Activated CD8-positive, alpha-beta memory T cell treated with anti-CD3 and anti-CD28 coated beads for 4 hours (primary cell): ENCODE results near the gene RCE1.

Experiments
- DNase-seq, 2 donors: peaks; one replicate each; pipeline ENCODE4 v3.0.0-alpha.2; 2020; ENCODE audit warnings: low read depth in 2 of 2

The RCE1 gene

GRCh38 chr11:66868726-66869566, 25.7 kb downstream of the RCE1 start:
- DNase-seq = peak; percentile 52 to 70

GRCh38 chr11:66869567-66869870, 26.3 kb downstream of the RCE1 start:
- no peak for DNase-seq

DNA sequence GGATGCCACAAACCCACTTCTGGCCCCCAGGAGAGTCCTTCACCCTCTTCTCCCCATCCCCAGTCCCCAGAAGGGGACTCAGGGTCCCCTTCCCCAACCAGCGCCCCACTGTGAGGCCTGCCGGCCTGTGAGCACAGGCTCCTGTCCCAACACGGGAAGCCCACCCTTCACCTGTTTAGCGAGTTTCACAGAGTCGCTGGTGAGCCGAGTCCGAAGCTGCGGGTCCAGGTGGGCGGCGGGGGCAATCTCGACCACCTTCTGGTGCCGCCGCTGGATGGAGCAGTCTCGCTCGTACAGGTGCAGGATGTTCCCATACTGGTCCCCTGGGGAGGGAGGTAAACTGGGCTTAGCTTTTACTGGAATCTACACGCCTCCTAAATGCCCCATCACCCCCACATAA, 26.9 kb downstream of the RCE1 start:
- no peak for DNase-seq

- DNase-seq = no peak
Measured at GRCh38 chr11:66870616-66871520, 27.6 kb downstream of the RCE1 start.

- DNase-seq = no peak
Measured at GRCh38 chr11:66871521-66871901, 28.3 kb downstream of the RCE1 start.

DNA sequence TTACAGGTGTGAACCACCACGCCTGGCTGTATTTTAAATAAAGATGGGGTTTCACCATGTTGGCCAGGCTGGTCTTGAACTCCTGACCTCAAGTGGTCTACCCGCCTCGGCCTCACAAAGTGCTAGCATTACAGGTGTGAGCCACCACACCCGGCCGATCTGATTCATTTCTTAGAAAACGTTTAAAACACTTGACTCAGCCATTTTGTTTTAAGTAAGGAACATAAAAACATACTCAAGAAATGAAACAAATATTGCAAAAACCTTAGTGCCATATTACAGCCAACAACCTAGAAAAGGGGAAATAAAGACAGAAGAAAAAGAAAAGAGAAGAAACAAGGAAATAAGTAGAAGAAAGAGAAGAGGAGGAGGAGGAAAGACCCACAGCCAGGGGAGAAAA, 31.0 kb downstream of the RCE1 start:
- no peak for DNase-seq

DNA sequence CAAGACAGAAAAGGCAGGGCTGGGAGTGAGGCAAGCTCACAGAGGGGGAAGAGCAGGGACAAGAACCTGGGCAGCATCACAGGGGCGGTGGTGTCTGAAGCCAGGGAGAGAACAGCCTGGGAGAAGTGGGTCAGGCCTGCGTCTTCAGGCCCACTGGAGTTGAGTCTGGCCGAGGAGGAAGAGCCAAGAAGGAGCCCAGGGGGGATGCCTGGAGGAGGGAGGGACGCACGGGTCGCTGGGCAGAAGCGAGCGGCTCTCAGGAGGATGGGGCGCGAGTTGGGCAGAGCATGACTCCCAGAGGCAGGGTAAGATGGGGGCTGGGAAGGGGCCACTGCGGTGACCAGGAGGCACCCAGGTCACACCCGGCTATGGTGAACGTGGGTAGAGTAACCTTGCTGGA, 32.1 kb downstream of the RCE1 start:
- DNase-seq = no peak

GRCh38 chr11:66877588-66878385, 34.5 kb downstream of the RCE1 start:
- no peak for DNase-seq

DNA sequence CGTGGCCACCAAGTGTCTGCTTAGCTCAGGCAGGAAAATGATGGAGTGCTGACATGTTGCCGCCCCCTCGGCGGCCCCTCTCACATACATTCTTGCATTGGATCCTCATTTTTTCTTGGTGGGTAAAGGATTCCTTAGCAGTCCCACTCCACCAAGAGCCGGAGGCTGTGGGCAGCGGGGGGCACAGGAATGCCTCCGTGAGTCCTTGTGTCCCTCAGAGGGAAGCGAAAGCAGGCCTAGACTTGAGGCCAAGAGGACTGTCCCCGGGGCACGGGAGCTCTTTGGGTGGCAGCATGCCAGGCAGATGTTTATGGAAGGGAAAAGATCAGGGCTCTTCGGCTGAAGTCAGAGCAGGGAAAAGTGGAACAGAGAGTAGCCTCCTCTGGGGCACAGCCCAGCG, 35.2 kb downstream of the RCE1 start:
- no peak for DNase-seq

GRCh38 chr11:66879000-66879399, 35.8 kb downstream of the RCE1 start:
- no peak for DNase-seq

GRCh38 chr11:66879583-66879982, 36.3 kb downstream of the RCE1 start:
- no peak for DNase-seq

GRCh38 chr11:66879999-66880398, 36.8 kb downstream of the RCE1 start:
- no peak for DNase-seq

DNA sequence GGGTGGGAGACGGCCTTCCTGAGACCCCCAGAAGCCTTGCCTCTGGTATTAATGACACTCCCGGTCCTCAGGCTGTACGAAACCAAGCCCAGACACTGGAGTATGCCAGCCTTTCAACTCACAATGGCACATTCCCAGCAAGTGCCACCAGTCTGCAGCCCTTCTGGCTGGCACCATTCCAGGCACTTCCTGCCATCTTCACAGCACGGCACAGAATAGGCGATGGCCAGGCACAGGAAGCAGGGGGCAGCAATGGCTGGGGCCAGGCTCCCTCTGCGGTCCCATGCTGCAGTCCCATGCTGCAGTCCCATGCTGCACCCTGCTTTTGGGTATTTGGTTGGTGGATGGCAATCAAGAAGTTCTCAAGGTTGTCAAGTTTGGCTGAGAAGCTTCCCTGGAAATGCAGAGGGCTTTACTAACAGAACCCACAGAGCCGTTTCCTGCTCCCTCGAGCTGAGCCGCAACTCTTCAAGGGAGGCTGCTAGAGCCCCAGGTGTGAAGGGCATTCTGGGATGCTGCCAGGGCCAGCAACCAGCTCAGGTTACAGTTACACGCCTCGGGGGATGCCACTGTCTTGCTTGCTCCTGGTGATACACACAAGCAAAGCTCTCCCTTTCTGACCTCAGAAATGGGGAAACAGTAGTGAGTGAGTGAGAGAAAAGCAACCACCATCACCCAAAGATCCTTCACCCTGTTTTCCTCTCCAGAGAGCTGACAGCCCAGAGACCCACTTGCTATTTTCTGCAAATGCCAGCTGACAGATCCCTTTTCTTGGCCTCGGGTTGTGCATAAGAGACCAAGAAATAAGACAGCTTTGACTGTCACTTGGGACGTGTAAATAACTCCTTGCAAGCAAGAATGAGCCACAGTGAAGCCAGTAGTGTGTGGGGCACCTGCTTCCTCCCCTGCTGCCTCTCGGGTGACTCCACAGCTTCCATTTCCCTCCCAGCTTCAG, 37.5 kb downstream of the RCE1 start:
- no peak for DNase-seq

GRCh38 chr11:66881451-66881835, 38.2 kb downstream of the RCE1 start:
- DNase-seq = no peak

GRCh38 chr11:66881927-66882452, 38.7 kb downstream of the RCE1 start:
- DNase-seq = no peak

GRCh38 chr11:66882561-66883015, 39.3 kb downstream of the RCE1 start:
- DNase-seq = no peak

GRCh38 chr11:66883016-66883965, 40.0 kb downstream of the RCE1 start:
- DNase-seq = peak in 1 of 2 donors; percentile 14

- no peak for DNase-seq
Measured at GRCh38 chr11:66884443-66884842, 41.2 kb downstream of the RCE1 start.

GRCh38 chr11:66885469-66885868, 42.2 kb downstream of the RCE1 start:
- no peak for DNase-seq
